GM18505 (cell line): ENCODE measurements around the gene ERFE.

Experiments
- ATAC-seq: cut with Tn5 transposase; IDR thresholded peaks from one replicate; pipeline ENCODE4 v1.9.1; 2021; ENCODE audit not compliant: unreplicated experiment
- POLR2A ChIP-seq: IDR thresholded peaks from 4 replicates; pipeline ENCODE4 v1.6.1; 2011; ENCODE audit warnings: borderline replicate concordance; ENCODE audit not compliant: insufficient read depth, insufficient read length; ENCODE audit errors: extremely low read depth

Gene ERFE

GRCh38 chr2:238122287-238123217, 36.2 kb upstream of the ERFE start:
- no peak for TF ChIP-seq POLR2A
- ATAC-seq: no peak

DNA sequence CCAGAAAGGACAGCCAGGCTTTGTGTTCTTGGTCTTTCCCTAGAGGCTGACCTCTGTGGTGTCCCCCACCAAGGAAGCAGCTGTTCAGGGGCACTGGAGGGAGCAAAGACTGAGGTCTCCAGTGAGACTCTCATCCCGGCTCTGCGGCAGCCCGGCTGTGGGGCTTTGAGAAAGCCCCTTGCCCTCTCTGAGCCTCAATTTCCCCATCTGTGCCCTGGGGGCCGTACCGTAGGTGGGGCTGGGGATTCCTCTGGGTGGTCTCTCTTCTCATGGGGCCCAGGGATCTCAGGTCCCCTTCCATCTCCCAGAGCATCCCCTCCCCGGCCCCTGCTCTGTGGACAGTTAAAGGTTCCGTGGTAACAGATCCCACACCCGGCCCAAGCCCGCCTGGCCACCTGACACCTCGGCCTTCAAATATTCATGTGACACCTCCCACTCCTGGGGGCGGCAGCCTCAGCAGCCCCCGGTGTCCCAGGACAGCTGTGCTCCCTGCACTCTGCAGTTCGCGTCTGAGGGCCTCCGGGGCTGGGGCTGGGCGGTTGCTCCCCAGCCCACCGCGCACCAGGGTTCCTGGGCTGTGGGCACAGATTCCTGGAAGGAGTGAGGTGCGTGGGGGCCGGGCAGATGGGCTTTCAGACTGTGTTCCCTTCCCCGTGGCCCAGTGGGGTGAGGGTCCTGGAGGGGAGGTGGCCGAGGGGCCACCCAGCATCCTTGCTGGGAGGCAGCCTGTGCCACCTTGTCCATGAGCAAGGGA, 35.4 kb upstream of the ERFE start:
- TF ChIP-seq POLR2A: no peak
- no peak for ATAC-seq

GRCh38 chr2:238123991-238124470, 34.7 kb upstream of the ERFE start:
- no peak for TF ChIP-seq POLR2A
- no peak for ATAC-seq

DNA sequence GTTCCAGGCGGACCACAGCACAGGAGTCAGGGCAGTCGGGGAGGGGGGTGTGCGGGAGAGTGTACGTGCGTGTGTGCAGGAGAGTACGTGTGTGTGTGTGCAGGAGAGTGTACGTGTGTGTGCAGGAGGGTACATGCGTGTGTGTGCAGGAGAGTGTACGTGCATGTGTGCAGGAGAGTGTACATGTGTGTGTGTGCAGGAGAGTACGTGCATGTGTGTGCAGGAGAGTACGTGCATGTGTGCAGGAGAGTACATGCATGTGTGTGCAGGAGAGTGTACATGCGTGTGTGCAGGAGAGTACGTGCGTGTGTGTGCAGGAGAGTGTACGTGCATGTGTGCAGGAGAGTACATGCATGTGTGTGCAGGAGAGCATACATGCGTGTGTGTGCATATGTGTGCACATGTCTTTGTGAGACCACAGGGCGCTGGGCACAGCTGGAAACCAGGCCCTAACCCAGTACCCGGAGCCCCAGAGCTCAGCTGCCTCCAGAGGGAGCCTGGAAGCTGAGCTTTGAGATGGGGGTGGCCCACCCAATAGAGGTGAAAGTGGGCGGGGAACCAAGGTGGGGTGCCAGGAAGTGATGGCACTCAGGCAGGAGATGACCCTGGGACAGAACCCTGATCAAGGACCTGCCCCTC, 34.2 kb upstream of the ERFE start:
- no peak for TF ChIP-seq POLR2A
- no peak for ATAC-seq

DNA sequence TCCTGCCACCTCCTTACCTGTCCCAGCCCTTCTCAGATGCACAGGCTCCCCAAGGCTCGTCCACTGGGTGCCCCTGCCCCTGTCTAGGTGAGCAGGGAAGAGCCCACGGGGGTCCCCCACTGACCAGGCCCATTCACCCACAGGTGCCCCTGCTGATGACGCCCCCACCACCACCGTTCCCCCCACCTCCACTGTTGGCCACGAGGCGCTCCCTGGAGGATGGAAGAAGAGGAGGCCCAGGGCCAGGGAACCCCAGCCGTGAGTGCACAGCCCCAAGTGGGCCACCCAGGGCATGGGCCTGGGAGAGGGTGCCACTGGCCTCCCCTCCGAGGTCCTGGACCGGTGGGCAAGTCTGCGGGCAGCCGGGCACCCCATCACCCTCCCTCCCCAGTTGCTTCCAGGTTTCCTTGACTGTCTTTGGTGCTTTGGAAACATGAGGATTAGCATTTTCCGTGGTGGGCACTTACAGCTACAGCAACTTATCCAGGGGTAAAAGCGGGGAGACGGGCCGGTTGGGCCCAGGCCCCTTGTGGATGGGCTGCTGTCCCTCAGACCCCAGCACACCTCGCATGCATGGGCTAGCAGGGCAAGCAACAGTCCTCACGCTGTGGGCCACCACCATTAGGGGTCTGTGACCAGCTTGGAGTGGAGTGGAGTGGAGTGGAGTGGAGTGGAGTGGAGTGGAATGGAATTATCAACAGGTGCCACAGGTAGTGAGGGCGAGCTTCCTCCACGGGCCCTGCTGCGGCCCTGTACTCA, 33.5 kb upstream of the ERFE start:
- no peak for ATAC-seq
- no peak for TF ChIP-seq POLR2A

- no peak for TF ChIP-seq POLR2A
- ATAC-seq: no peak
Measured at GRCh38 chr2:238126338-238126737, 32.4 kb upstream of the ERFE start.

DNA sequence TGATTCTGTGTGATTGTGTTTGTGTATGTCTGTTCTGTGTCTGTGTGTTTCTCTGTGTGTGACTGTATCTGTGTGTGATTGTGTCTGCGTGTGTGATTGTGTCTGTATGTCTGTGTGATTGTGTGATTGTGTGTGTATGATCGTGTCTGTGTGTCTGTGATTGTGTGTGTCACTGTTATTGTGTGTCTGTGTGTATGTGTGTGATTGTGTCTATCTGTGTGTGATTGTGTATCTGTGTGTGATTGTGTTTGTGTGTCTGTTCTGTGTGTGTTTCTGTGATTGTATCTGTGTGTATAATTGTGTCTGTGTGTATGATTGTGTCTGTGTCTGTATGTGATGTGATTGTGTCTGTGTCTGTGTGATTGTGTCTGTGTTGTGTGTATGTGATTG, 32.0 kb upstream of the ERFE start:
- TF ChIP-seq POLR2A: no peak
- ATAC-seq: no peak

GRCh38 chr2:238127165-238128060, 31.4 kb upstream of the ERFE start:
- no peak for TF ChIP-seq POLR2A
- ATAC-seq: no peak

DNA sequence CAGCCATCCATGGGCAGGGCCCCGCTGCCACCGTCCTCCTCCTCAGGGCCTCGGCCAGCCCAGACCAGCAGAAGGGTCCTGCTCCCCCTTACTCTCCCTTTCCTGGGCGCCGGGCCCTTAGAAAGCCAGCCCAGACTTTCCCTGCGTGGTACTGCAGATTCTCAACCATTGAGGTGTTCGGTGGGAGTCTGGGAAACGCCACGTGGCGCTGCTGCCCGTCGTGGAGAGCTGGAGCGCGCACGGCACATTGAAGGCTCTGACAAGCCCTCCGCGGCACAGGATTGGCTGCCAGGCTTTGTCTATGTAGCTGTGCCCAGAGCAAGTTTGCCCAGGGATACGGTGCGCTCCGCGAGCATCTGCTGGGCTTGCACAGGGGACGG, 30.7 kb upstream of the ERFE start:
- no peak for TF ChIP-seq POLR2A
- ATAC-seq: no peak

DNA sequence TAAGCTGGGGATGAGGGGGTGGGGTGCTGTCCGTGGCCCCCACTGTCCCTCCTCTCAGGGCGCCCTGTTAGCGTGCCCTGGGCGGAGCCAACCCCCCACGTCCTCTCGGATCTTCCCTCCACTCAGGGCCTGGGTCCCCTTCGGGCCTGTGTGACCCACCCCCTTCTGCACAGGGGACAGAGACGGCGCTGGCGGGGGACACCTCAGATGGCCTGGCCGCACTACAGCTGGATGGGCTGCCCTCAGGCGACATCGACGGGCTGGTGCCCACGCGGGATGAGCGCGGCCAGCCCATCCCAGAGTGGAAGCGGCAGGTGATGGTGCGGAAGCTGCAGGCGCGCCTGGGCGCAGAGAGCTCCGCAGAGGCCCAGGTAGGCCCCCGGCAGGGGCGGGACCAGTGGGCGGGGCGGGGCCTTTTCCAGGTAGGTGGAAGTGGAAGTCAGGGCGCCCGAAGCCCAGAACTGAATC, 30.2 kb upstream of the ERFE start:
- TF ChIP-seq POLR2A: no peak
- no peak for ATAC-seq

DNA sequence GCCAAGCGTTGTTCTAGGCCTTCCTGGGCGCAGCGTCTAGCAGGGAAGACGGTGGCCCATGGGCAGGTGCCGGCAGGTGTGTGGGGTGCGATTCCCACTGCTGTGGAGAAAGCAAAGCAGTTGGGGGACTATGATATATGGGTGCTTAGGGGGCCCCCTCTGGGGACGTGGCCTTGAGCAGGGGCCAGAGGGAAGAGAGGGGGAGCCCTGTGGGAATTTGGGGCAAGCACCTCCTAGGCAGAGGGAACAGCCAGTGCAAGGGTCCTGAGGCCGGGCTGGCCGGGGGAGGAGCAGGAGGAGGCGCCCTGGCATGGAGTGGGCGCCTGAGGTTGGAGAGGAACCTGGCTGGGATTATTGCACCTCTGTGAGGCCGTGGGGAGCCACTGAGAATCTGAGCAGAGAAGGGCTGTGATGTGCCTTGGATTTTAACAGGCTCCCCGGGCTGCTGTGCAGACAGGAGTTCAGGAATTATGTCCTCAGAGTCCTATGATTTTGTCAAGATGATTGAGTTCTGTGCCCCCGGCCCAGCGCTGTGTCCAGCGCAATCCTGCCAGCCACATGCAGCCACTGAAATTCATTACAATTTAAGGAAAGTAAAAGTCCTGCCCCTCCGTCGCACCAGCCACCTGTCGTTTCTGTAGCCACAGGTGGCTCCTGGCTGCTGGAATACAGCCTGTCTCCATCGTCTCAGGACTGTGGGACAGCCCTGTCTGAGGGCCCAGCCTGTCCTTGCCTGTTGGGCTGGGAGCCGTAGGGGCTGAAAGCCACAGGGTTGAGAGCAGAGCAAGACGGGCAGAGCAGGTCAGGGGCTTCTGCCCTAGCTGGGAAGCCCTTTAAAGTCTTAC, 29.4 kb upstream of the ERFE start:
- TF ChIP-seq POLR2A: no peak
- ATAC-seq: no peak
